Spleen (tissue), 7 donors: ENCODE data around the gene FBXO34.

Experiments
- POLR2A ChIP-seq, 3 donors: fragments of 450-650 bp; IDR thresholded peaks; one replicate each; pipeline ENCODE4 v1.5.1; 2017; ENCODE audit warnings: antibody characterized with exemption in 3 of 3, mild to moderate bottlenecking in 1 of 3
- TF ChIP-seq, protein P1 (sequence below), 11 experiments: fragments of 200-600 bp in 7 of 11; fragments of 450-650 bp in 4 of 11; sonication (generic) in 4 of 11; IDR thresholded peaks in 8 of 11; conservative IDR thresholded peaks in 3 of 11; 1 replicate in 7 of 11; 2 replicates in 4 of 11; pipeline versions ENCODE4 v1.4.0 to v1.8.0; 2016 to 2021; ENCODE audit warnings: antibody characterized with exemption in 11 of 11, inconsistent platforms in 4 of 11, mild to moderate bottlenecking in 1 of 11
- donor health status: DM: no; HTN: no; CAD: no; lungs with moderate emphysema.
- donor health status: DM: no; HTN: no; CAD: no.
- donor health status: DM: no; HTN: no; CAD: no.

DNA sequence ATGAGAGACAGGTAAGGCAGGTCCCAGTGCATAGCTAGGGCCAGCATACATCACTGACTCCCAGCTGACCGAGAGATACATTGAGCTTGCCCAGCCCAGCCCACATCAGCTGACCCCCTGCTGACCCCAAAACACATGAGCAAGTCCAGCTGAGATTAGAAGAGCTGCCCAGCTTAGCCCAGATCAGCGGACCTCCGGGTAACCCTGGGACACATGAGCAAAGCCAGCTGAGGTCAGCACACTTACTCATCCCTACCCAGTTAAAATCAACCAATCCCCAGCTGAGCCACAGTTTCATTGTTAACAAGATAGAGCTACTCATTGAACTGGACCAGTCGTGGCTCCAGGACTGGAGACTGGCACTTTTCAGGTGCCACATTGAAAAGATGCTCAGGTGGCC, 21.8 kb upstream of the FBXO34 start:
- TF ChIP-seq, protein P1, sequence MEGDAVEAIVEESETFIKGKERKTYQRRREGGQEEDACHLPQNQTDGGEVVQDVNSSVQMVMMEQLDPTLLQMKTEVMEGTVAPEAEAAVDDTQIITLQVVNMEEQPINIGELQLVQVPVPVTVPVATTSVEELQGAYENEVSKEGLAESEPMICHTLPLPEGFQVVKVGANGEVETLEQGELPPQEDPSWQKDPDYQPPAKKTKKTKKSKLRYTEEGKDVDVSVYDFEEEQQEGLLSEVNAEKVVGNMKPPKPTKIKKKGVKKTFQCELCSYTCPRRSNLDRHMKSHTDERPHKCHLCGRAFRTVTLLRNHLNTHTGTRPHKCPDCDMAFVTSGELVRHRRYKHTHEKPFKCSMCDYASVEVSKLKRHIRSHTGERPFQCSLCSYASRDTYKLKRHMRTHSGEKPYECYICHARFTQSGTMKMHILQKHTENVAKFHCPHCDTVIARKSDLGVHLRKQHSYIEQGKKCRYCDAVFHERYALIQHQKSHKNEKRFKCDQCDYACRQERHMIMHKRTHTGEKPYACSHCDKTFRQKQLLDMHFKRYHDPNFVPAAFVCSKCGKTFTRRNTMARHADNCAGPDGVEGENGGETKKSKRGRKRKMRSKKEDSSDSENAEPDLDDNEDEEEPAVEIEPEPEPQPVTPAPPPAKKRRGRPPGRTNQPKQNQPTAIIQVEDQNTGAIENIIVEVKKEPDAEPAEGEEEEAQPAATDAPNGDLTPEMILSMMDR (IDR thresholded peaks at IDR 0.05 in 8 of 11, conservative IDR thresholded peaks at IDR 0.05 in 3 of 11) = no peak
- no peak for TF ChIP-seq POLR2A (IDR thresholded peaks at IDR 0.05)
